ENCODE data around the gene MKKS. TPM values are rescaled to one million over a fixed set of nuclear protein-coding genes. Genes with fewer than 3 reads are reported as not detected.
"Not testable (repeated sequence)": the region's sequence is repeated elsewhere in the genome, so short reads cannot be mapped to it uniquely, and the experiment has no call there.

Gene MKKS
- total and polyA plus RNA-seq, 2 donors (not counting 1 experiment from before 2014, with no cell fraction given) = 6.0 to 12.6 TPM

DNA sequence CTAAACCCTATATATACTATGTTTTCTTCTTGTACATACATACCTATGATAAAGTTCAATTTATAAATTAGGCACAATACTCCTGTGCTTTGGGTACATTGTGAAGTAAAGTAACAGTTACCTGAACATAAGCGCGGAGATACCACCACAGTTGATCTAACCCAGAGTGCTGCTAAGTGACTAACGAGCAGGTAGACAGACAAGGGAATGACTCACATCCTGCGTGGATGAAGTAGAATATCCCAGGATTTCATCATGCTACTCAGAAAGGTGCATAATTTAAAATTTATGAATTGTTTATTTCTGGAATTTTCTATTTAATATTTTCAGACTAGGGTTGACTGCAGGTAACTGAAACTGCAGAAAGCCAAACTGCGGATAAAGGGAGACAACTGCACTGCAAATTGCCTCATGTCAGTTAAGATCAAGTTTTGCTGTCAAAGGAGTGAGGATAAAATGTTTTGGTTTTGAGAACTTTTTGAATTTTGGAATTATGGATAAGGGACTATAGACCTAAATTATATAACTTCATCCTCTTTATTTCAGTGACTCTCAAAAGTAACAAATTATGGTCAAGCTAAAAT, 14.4 kb downstream of the MKKS start:
- CTCF ChIA-PET = no interaction called here
- Histone ChIP-seq H4K20me1 (ENCODE audit: control insufficient read depth, insufficient read depth, low read length, poor library complexity, severe bottlenecking) (peaks cover 6% of the 10 kb centered on the region), H3K9me3 (ENCODE audit: control extremely low read depth in 1 of 3, control insufficient read depth in 2 of 3, insufficient read depth in 1 of 3, low read length in 2 of 3) (no peaks in the 10 kb centered on the region), H3K27ac (ENCODE audit: low read length in 2 of 2) (no peak overlapping the region), H2AFZ (ENCODE audit: insufficient read depth, low read depth, low read length, poor library complexity, severe bottlenecking) (no peak overlapping the region), H3K4me3 (ENCODE audit: control extremely low read depth in 1 of 5, extremely low read depth in 1 of 5, insufficient read depth in 1 of 5, low read depth in 2 of 5, low read length in 4 of 5) (no peak overlapping the region), H3K27me3 (replicated peaks in 1 of 4; ENCODE audit: control extremely low read depth in 1 of 4, control insufficient read depth in 3 of 4, insufficient read depth in 4 of 4, low read length in 3 of 4) (no peaks in the 10 kb centered on the region), H3K4me1 (ENCODE audit: control insufficient read depth in 2 of 2, insufficient read depth in 2 of 2, low read length in 2 of 2) (peaks cover 0 to 8% of the 10 kb centered on the region in 2 donors), H3K36me3 (replicated peaks in 1 of 2; ENCODE audit: control extremely low read depth in 1 of 2, control insufficient read depth in 1 of 2, extremely low read depth in 1 of 2, insufficient read depth in 2 of 2, low read length in 1 of 2) (peaks cover 0 to 8% of the 10 kb centered on the region in 2 experiments), H3K79me2 (ENCODE audit: control insufficient read depth, insufficient read depth, low read length) (peaks cover 8% of the 10 kb centered on the region), H3K9ac (ENCODE audit: low read length) (no peak overlapping the region), H3K4me2 (replicated peaks; ENCODE audit: low read depth, low read length, poor library complexity, severe bottlenecking) (no peak overlapping the region)
- H3K27me3 Mint-ChIP-seq = no peaks in the 10 kb centered on the region
- TF ChIP-seq, protein P1, sequence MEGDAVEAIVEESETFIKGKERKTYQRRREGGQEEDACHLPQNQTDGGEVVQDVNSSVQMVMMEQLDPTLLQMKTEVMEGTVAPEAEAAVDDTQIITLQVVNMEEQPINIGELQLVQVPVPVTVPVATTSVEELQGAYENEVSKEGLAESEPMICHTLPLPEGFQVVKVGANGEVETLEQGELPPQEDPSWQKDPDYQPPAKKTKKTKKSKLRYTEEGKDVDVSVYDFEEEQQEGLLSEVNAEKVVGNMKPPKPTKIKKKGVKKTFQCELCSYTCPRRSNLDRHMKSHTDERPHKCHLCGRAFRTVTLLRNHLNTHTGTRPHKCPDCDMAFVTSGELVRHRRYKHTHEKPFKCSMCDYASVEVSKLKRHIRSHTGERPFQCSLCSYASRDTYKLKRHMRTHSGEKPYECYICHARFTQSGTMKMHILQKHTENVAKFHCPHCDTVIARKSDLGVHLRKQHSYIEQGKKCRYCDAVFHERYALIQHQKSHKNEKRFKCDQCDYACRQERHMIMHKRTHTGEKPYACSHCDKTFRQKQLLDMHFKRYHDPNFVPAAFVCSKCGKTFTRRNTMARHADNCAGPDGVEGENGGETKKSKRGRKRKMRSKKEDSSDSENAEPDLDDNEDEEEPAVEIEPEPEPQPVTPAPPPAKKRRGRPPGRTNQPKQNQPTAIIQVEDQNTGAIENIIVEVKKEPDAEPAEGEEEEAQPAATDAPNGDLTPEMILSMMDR (IDR thresholded peaks at IDR 0.05) = no peak
- no peak for TF ChIP-seq EZH2 (IDR thresholded peaks at IDR 0.05; ENCODE audit: borderline replicate concordance, insufficient read depth, low read depth, low read length, poor library complexity, severe bottlenecking)
- no peak overlapping the region for H3K27ac Mint-ChIP-seq
- intact Hi-C loops (cut with micrococcal nuclease) = no loop called here
- no peak for DNase-seq
- ATAC-seq (ENCODE audit: low read depth) = no peak
- no CpG with 5 or more reads among the region's 5 CpGs for WGBS (ENCODE audit: insufficient coverage)
- H3K4me3 Mint-ChIP-seq = no peak overlapping the region
- H3K9me3 Mint-ChIP-seq (ENCODE audit: insufficient read depth) = no peaks in the 10 kb centered on the region
- POLR2A ChIA-PET = no interaction called here
- H3K4me1 Mint-ChIP-seq = peaks cover 20% of the 10 kb centered on the region

DNA sequence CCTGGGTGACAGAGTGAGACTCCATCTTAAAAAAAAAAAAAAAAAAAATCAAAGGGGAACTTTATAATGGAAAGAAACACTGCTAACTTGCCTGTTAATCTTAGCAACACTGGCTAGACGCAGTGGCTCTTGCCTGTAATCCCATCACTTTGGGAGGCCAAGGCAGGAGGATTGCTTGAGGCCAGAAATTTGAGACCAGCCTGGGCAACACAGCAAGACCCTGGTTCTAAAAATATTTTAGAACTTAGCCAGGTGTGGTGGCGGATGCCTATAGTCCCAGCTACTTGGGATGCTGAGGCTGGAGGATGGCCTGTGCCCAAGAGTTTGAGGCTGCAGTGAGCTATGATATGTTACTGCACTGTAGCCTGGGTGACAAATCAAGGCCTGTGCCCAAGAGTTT, 16.8 kb downstream of the MKKS start:
- H4K20me1 ChIP-seq (ENCODE audit: control insufficient read depth, insufficient read depth, low read length, poor library complexity, severe bottlenecking); H3K9ac ChIP-seq (ENCODE audit: low read length); POLR2A ChIA-PET; H3K4me2 ChIP-seq (replicated peaks; ENCODE audit: low read depth, low read length, poor library complexity, severe bottlenecking); H3K4me3 ChIP-seq (ENCODE audit: control extremely low read depth in 1 of 5, extremely low read depth in 1 of 5, insufficient read depth in 1 of 5, low read depth in 2 of 5, low read length in 4 of 5); H3K27me3 Mint-ChIP-seq; H3K9me3 Mint-ChIP-seq (ENCODE audit: insufficient read depth); H2AFZ ChIP-seq (ENCODE audit: insufficient read depth, low read depth, low read length, poor library complexity, severe bottlenecking); ATAC-seq (ENCODE audit: low read depth); DNase-seq; H3K27me3 ChIP-seq (replicated peaks in 1 of 4; ENCODE audit: control extremely low read depth in 1 of 4, control insufficient read depth in 3 of 4, insufficient read depth in 4 of 4, low read length in 3 of 4); intact Hi-C loops (cut with micrococcal nuclease); H3K27ac Mint-ChIP-seq; H3K79me2 ChIP-seq (ENCODE audit: control insufficient read depth, insufficient read depth, low read length); H3K4me3 Mint-ChIP-seq; H3K4me1 ChIP-seq (ENCODE audit: control insufficient read depth in 2 of 2, insufficient read depth in 2 of 2, low read length in 2 of 2); H3K27ac ChIP-seq (ENCODE audit: low read length in 2 of 2); H3K9me3 ChIP-seq (ENCODE audit: control extremely low read depth in 1 of 3, control insufficient read depth in 2 of 3, insufficient read depth in 1 of 3, low read length in 2 of 3): not testable (repeated sequence)
- WGBS (ENCODE audit: insufficient coverage) = 100% methylated on average over 1 of the region's 2 CpGs
- CTCF ChIA-PET = interaction anchor here (3.4 kb wide), 1 partner anchor 10 kb away, joined by 24 read pairs; no protein-coding TSS in a partner anchor
- peaks cover 0 to 14% of the 10 kb centered on the region in 2 experiments for H3K36me3 ChIP-seq (replicated peaks in 1 of 2; ENCODE audit: control extremely low read depth in 1 of 2, control insufficient read depth in 1 of 2, extremely low read depth in 1 of 2, insufficient read depth in 2 of 2, low read length in 1 of 2)
- H3K4me1 Mint-ChIP-seq = peaks cover 20% of the 10 kb centered on the region
